Mucosa of descending colon (tissue), 3 donors: ENCODE data around the gene KDM4C. TPM values are rescaled to one million over a fixed set of nuclear protein-coding genes. Genes with fewer than 3 reads are reported as not detected.
A peak's percentile ranks its signal among the peaks of the same experiment; 100 is the strongest.

Experiments used
- ATAC-seq: fragments of 200-7000 bp; cut with Tn5 transposase; one replicate; pipeline ENCODE4 v1.9.1; 2020; ENCODE audit warnings: mild to moderate bottlenecking, moderate library complexity
- DNase-seq, 3 donors: peaks; one replicate each; pipeline ENCODE4 v3.0.0-alpha.2; 2020
- H3K36me3 ChIP-seq: fragments of 200-600 bp; one replicate; pipeline ENCODE4 v1.8.0; 2021; ENCODE audit warnings: low read depth, mild to moderate bottlenecking
- H3K4me1 ChIP-seq: fragments of 200-600 bp; one replicate; pipeline ENCODE4 v1.8.0; 2021; ENCODE audit warnings: low read depth, mild to moderate bottlenecking
- H3K4me3 ChIP-seq: fragments of 200-600 bp; one replicate; pipeline ENCODE4 v1.8.0; 2021; ENCODE audit warnings: mild to moderate bottlenecking
- H3K9me3 ChIP-seq: fragments of 200-600 bp; one replicate; pipeline ENCODE4 v1.8.0; 2021; ENCODE audit warnings: mild to moderate bottlenecking
- intact Hi-C, 2 donors: fragments of 100-400 bp; cut with DNase I in 1 of 2; cut with micrococcal nuclease in 1 of 2; formaldehyde crosslinking; loops; one replicate each; pipeline versions ENCODE4 v1.11.0 to v1.11.1; 2022; cut with DNase I, micrococcal nuclease
- total RNA-seq, 3 donors: library from RNA; stranded (reverse); fragmentation: NEBNext Ultra II Directional in 2 of 3; extraction: Animal tissue kit (Norgen Biotek cat#: 25700) in 2 of 3; gene quantifications; one replicate each; pipeline versions ENCODE4 v1.2.1 to v1.2.4, GENCODE V29; 2021 to 2023
- TF ChIP-seq, protein P1 (sequence below): fragments of 200-600 bp; IDR thresholded peaks from one replicate; pipeline ENCODE4 v1.8.0; 2022; ENCODE audit warnings: antibody characterized with exemption, mild to moderate bottlenecking
- donor health status: DM: no; HTN: no; CAD: no; lungs with moderate emphysema.
- donor health status: DM: no; HTN: no; CAD: no.
- donor health status: DM: no; HTN: yes; CAD: no.

The KDM4C gene
- total RNA-seq, 3 donors from 2014 or later, result 44.6 to 74.9 (median 50.9) TPM

DNA sequence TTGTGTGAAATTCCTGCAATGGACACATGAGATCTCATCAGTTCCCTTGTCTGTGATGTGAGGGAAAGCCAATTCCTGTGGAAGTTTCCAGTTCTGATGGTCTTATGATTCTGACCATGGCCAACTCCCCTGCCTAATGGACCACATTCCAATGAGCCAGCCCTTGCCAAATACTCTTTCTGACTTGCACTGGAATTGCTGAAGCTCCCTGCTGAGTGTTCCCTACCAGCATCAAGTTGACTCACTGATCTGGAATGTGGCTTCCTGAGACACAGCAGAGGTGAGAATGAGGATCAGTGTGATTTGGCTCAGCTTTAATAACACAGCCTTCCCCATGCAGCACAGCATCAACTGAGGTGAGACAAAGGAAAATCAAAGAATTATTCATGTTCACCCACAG lies 427.8 kb downstream of the KDM4C start:
- H3K4me3 ChIP-seq, result no peak overlapping the region
- TF ChIP-seq, protein P1, sequence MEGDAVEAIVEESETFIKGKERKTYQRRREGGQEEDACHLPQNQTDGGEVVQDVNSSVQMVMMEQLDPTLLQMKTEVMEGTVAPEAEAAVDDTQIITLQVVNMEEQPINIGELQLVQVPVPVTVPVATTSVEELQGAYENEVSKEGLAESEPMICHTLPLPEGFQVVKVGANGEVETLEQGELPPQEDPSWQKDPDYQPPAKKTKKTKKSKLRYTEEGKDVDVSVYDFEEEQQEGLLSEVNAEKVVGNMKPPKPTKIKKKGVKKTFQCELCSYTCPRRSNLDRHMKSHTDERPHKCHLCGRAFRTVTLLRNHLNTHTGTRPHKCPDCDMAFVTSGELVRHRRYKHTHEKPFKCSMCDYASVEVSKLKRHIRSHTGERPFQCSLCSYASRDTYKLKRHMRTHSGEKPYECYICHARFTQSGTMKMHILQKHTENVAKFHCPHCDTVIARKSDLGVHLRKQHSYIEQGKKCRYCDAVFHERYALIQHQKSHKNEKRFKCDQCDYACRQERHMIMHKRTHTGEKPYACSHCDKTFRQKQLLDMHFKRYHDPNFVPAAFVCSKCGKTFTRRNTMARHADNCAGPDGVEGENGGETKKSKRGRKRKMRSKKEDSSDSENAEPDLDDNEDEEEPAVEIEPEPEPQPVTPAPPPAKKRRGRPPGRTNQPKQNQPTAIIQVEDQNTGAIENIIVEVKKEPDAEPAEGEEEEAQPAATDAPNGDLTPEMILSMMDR, result no peak
- ATAC-seq, result no peak

DNA sequence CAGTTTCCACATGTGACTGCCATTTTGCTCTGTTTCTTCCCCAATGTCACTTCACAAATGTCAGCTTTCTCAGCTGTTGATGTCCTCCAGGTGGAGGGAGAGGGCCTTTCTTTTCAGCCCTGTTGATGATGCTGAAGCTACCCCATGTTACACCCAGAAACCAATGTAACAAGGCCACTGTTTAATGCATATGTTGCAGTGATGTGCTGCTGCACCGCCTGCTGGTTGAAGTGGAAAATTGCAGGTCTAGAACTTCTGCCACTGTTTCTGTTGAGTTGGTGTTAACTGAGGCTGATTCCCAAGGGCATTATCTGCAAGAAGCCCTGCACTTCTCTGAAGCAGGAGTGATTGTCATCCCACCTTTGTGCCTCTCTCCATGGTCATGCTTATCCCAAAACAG lies 428.4 kb downstream of the KDM4C start:
- Histone ChIP-seq H3K4me3 (no peak overlapping the region), H3K36me3 (no peaks in the 10 kb centered on the region), H3K4me1 (no peaks in the 10 kb centered on the region), H3K9me3 (peaks cover 6% of the 10 kb centered on the region)
- intact Hi-C loops, result no loop called here
- DNase-seq, result peak in 1 of 3 donors; percentile 29
- TF ChIP-seq, protein P1, result peak; percentile 48
- ATAC-seq, result peak; percentile 71

More for the DNA sequence above, 427.8 kb downstream of the KDM4C start:
- Histone ChIP-seq H3K36me3 (no peaks in the 10 kb centered on the region), H3K9me3 (peaks cover 5% of the 10 kb centered on the region), H3K4me1 (no peaks in the 10 kb centered on the region)
- no peak for DNase-seq
- intact Hi-C loops, result no loop called here

- intact Hi-C loops, result no loop called here
- ATAC-seq, result no peak
- TF ChIP-seq, protein P1, result no peak
Measured at GRCh38 chr9:7192266-7192665, 434.5 kb downstream of the KDM4C start.

GRCh38 chr9:7195526-7195925 lies 437.8 kb downstream of the KDM4C start:
- ATAC-seq (no peak), DNase-seq (no peak)
- TF ChIP-seq, protein P1, result no peak
- Histone ChIP-seq H3K4me3 (no peak overlapping the region), H3K4me1 (no peaks in the 10 kb centered on the region), H3K36me3 (no peaks in the 10 kb centered on the region), H3K9me3 (peaks cover 1% of the 10 kb centered on the region)
- intact Hi-C loops, result no loop called here

More at GRCh38 chr9:7192266-7192665, 434.5 kb downstream of the KDM4C start:
- no peak for DNase-seq
- no peak overlapping the region for H3K4me3 ChIP-seq
- no peaks in the 10 kb centered on the region for H3K4me1 ChIP-seq
- H3K36me3 ChIP-seq, result no peaks in the 10 kb centered on the region
- H3K9me3 ChIP-seq, result peaks cover 6% of the 10 kb centered on the region

GRCh38 chr9:7196467-7196866 lies 438.7 kb downstream of the KDM4C start:
- H3K9me3 ChIP-seq, result no peaks in the 10 kb centered on the region
- DNase-seq (no peak), ATAC-seq (no peak)
- no peak overlapping the region for H3K4me3 ChIP-seq
- intact Hi-C loops, result no loop called here
- H3K4me1 ChIP-seq, result no peaks in the 10 kb centered on the region
- no peaks in the 10 kb centered on the region for H3K36me3 ChIP-seq
- TF ChIP-seq, protein P1, result no peak

GRCh38 chr9:7201196-7201595 lies 443.4 kb downstream of the KDM4C start:
- no peak for ATAC-seq
- H3K9me3 ChIP-seq, result no peaks in the 10 kb centered on the region
- no peaks in the 10 kb centered on the region for H3K4me1 ChIP-seq
- intact Hi-C loops, result no loop called here
- no peaks in the 10 kb centered on the region for H3K36me3 ChIP-seq
- no peak overlapping the region for H3K4me3 ChIP-seq
- TF ChIP-seq, protein P1, result no peak
- no peak for DNase-seq
